Tibial artery (tissue), 4 donors: ENCODE measurements around the gene SDK1.

Experiments used
- DNase-seq, 2 donors: peaks; one replicate each; pipeline ENCODE4 v3.0.0-alpha.2; 2019
- H3K27ac ChIP-seq, 2 donors: fragments of 200-600 bp; sonication (generic) in 1 of 2; 1 replicate in 1 of 2; 2 replicates in 1 of 2; pipeline ENCODE4 v1.5.1; 2018 to 2019; ENCODE audit warnings: mild to moderate bottlenecking in 1 of 2
- H3K27me3 ChIP-seq, 2 donors: fragments of 200-600 bp; sonication (generic) in 1 of 2; one replicate each; pipeline versions ENCODE4 v1.5.1 to v1.6.0; 2016 to 2019
- H3K36me3 ChIP-seq, 3 donors: fragments of 200-600 bp; sonication (generic) in 2 of 3; one replicate each; pipeline ENCODE4 v1.5.1; 2016 to 2019; ENCODE audit warnings: mild to moderate bottlenecking in 2 of 3
- H3K4me1 ChIP-seq, 4 donors: fragments of 200-600 bp; sonication (generic) in 2 of 4; 1 replicate in 3 of 4; 2 replicates in 1 of 4; pipeline ENCODE4 v1.5.1; 2016 to 2019
- H3K4me3 ChIP-seq, 2 donors: fragments of 200-600 bp; sonication (generic) in 1 of 2; 1 replicate in 1 of 2; 2 replicates in 1 of 2; pipeline ENCODE4 v1.5.1; 2018 to 2019; ENCODE audit warnings: mild to moderate bottlenecking in 2 of 2
- H3K9me3 ChIP-seq, 3 donors: fragments of 200-600 bp; sonication (generic) in 1 of 3; one replicate each; pipeline ENCODE4 v1.5.1; 2016 to 2019
- CTCF ChIP-seq, 2 experiments: fragments of 200-600 bp in 1 of 2; fragments of 450-650 bp in 1 of 2; IDR thresholded peaks; one replicate each; pipeline ENCODE4 v1.5.1; 2017 to 2019; ENCODE audit warnings: antibody characterized with exemption in 2 of 2, mild to moderate bottlenecking in 1 of 2, moderate library complexity in 1 of 2
- intact Hi-C: fragments of 100-400 bp; cut with DNase I; formaldehyde crosslinking; loops from one replicate; pipeline ENCODE4 v1.15.0; 2023; ENCODE audit warnings: low total_unique reads

Gene SDK1

GRCh38 chr7:3598854-3599253, 297.8 kb downstream of the SDK1 start:
- Histone ChIP-seq H3K27me3 (no peaks in the 10 kb centered on the region), H3K9me3 (no peaks in the 10 kb centered on the region), H3K4me3 (no peak overlapping the region), H3K27ac (no peak overlapping the region), H3K4me1 (no peaks in the 10 kb centered on the region), H3K36me3 (no peaks in the 10 kb centered on the region)
- intact Hi-C loops: no loop called here
- no peak for TF ChIP-seq CTCF (IDR thresholded peaks at IDR 0.05)
- DNase-seq: no peak

- Histone ChIP-seq H3K4me1 (peaks cover 0 to 6% (median 0%) of the 10 kb centered on the region in 4 donors), H3K27ac (no peak overlapping the region), H3K9me3 (no peaks in the 10 kb centered on the region), H3K27me3 (no peaks in the 10 kb centered on the region), H3K36me3 (no peaks in the 10 kb centered on the region), H3K4me3 (no peak overlapping the region)
- intact Hi-C loops: no loop called here
- TF ChIP-seq CTCF (IDR thresholded peaks at IDR 0.05): no peak
- no peak for DNase-seq
These were observed 304.2 kb downstream of the SDK1 start for GRCh38 chr7:3605222-3605621.

GRCh38 chr7:3606436-3606835, 305.4 kb downstream of the SDK1 start:
- no peak overlapping the region for H3K4me3 ChIP-seq
- H3K9me3 ChIP-seq: no peaks in the 10 kb centered on the region
- H3K27ac ChIP-seq: no peak overlapping the region
- H3K36me3 ChIP-seq: no peaks in the 10 kb centered on the region
- DNase-seq: no peak
- peaks cover 0 to 6% (median 0%) of the 10 kb centered on the region in 4 donors for H3K4me1 ChIP-seq
- TF ChIP-seq CTCF (IDR thresholded peaks at IDR 0.05): no peak
- intact Hi-C loops: no loop called here
- no peaks in the 10 kb centered on the region for H3K27me3 ChIP-seq

GRCh38 chr7:3607847-3608246, 306.8 kb downstream of the SDK1 start:
- TF ChIP-seq CTCF (IDR thresholded peaks at IDR 0.05): no peak
- no peaks in the 10 kb centered on the region for H3K36me3 ChIP-seq
- DNase-seq: no peak
- H3K4me3 ChIP-seq: no peak overlapping the region
- H3K27me3 ChIP-seq: no peaks in the 10 kb centered on the region
- no peaks in the 10 kb centered on the region for H3K9me3 ChIP-seq
- peaks cover 0 to 6% (median 0%) of the 10 kb centered on the region in 4 donors for H3K4me1 ChIP-seq
- intact Hi-C loops: no loop called here
- H3K27ac ChIP-seq: no peak overlapping the region

- Histone ChIP-seq H3K27me3 (no peaks in the 10 kb centered on the region), H3K4me3 (no peak overlapping the region), H3K36me3 (peaks cover 0 to 9% (median 0%) of the 10 kb centered on the region in 3 donors), H3K9me3 (no peaks in the 10 kb centered on the region), H3K27ac (no peak overlapping the region), H3K4me1 (no peaks in the 10 kb centered on the region)
- intact Hi-C loops: no loop called here
- TF ChIP-seq CTCF (IDR thresholded peaks at IDR 0.05): no peak
- DNase-seq: no peak
These were observed 315.3 kb downstream of the SDK1 start for GRCh38 chr7:3616306-3616705.

GRCh38 chr7:3630081-3630480, 329.0 kb downstream of the SDK1 start:
- no peak for TF ChIP-seq CTCF (IDR thresholded peaks at IDR 0.05)
- H3K4me1 ChIP-seq: peaks cover 0 to 48% (median 6%) of the 10 kb centered on the region in 4 donors
- peaks cover 0 to 9% (median 4%) of the 10 kb centered on the region in 3 donors for H3K36me3 ChIP-seq
- intact Hi-C loops: no loop called here
- DNase-seq: no peak
- H3K4me3 ChIP-seq: no peak overlapping the region
- H3K27me3 ChIP-seq: no peaks in the 10 kb centered on the region
- H3K27ac ChIP-seq: no peak overlapping the region
- peaks cover 0 to 21% (median 12%) of the 10 kb centered on the region in 3 donors for H3K9me3 ChIP-seq
